ENCODE data around the gene OGN. TPM values are rescaled to one million over a fixed set of nuclear protein-coding genes. Genes with fewer than 3 reads are reported as not detected.
A peak's percentile ranks its signal among the peaks of the same experiment; 100 is the strongest.
"Not testable (repeated sequence)": the region's sequence is repeated elsewhere in the genome, so short reads cannot be mapped to it uniquely, and the experiment has no call there.

OGN gene
- polyA plus RNA-seq, 3 donors from 2014 or later, result 0.13 TPM; not detected in 2

DNA sequence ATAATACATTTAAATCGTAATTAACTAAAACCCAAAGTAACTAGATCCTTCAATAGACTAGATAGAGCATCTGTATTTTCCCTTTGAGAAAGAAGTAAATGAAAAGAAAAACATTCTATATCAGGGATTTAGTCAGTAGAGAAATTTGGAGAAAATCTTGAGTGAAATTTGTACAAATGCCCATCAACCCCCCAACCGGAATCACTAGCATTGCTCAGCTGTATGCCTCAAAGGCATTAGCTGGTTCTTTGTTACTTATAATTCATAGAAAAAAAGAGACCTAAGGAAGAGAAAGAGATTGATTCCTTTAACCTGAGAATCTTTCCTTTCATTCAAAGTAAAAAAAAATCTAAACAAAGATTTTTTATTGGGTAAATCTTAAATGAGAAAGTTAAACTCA is 19.2 kb upstream of the OGN start:
- no peak overlapping the region for H3K4me3 Mint-ChIP-seq
- no peak overlapping the region for H3K27ac Mint-ChIP-seq
- no peaks in the 10 kb centered on the region for H3K4me1 Mint-ChIP-seq
- no peaks in the 10 kb centered on the region for H3K27me3 Mint-ChIP-seq (ENCODE audit: low read depth in 3 of 3)
- peaks cover 0 to 5% (median 0%) of the 10 kb centered on the region in 3 donors for H3K36me3 Mint-ChIP-seq
- DNase-seq, result no peak
- no peaks in the 10 kb centered on the region for H3K9me3 Mint-ChIP-seq

DNA sequence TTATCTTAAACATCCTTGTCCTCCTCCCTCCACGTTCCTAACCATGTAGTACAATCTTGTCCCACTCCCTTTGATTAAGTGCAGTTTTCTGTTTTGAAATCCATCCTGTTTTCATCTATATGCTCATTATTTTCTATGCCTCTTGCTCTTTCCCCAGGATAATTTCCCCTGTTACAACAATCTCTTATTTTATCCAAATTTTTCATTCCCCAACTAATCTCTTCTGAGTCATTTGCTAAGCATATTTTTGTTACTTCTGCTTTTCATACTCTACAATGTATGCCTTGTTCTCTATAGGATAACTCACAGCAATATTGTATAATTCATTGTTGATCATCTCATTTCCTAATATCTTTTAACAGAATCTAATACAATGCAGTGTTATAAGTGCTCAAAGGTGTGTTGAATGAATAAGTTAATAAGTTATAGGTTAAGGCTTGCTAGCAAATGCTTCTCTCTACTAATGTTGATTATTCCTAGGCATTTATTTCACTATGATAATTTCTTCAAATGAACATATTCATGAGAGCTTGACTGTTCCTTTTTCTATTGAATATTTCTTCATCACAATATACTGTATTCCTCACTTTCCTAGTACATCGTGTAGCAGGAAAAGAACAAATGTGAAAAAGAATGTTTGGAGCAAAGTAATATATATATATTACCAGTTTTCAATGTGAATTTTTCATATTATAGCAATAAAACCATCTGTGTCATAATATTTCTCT is 18.4 kb upstream of the OGN start:
- Mint-ChIP-seq H3K27ac (no peak overlapping the region), H3K27me3 (ENCODE audit: low read depth in 3 of 3) (no peaks in the 10 kb centered on the region), H3K4me1 (no peaks in the 10 kb centered on the region)

DNA sequence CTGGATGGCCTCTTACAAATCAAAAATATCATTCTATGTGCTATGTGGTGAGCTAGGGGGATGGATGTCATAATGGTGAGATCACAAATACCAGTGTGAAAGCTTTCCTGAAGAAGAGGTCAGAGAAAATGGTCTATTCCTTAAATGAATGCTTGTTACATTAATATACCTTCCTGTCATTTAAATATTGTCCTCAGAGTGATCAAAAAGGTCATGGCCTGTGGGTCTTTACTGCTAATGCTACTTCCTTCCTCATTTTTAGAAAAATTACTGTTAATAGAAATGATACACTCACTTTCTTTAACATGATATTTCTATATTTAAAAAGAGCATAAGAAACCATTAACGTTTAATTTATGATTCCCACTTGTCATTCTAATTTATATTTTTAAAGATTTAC is 10.2 kb upstream of the OGN start:
- Mint-ChIP-seq H3K27ac (no peak overlapping the region), H3K27me3 (ENCODE audit: low read depth in 3 of 3) (no peaks in the 10 kb centered on the region)

More for the DNA sequence above, 18.4 kb upstream of the OGN start:
- H3K4me3 Mint-ChIP-seq, result no peak overlapping the region
- H3K9me3 Mint-ChIP-seq, result no peaks in the 10 kb centered on the region
- no peak for DNase-seq
- H3K36me3 Mint-ChIP-seq, result peaks cover 0 to 5% (median 0%) of the 10 kb centered on the region in 3 donors

DNA sequence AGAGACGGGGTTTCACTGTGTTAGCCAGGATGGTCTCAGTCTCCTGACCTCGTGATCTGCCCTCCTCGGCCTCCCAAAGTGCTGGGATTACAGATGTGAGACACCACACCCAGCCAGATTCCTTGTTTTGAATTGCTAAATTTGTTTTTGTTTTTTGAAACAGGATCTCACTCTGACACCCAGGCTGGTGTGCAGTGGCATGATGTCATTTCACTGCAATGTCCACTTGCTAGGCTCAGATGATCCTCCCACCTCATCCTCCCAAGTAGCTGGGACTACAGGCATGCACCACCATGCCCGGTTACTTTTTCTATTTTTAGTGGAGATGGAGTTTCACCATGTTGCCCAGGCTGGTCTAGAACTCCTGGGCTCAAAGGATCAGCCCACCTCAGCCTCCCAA is 6.8 kb upstream of the OGN start:
- H3K27ac Mint-ChIP-seq; H3K4me3 Mint-ChIP-seq; H3K27me3 Mint-ChIP-seq (ENCODE audit: low read depth in 3 of 3); DNase-seq; H3K9me3 Mint-ChIP-seq; H3K36me3 Mint-ChIP-seq: not testable (repeated sequence)
- peaks cover 12 to 13% of the 10 kb centered on the region in 2 donors for H3K4me1 Mint-ChIP-seq

More for the DNA sequence above, 10.2 kb upstream of the OGN start:
- DNase-seq, result no peak
- no peak overlapping the region for H3K4me3 Mint-ChIP-seq
- H3K4me1 Mint-ChIP-seq, result no peaks in the 10 kb centered on the region
- no peaks in the 10 kb centered on the region for H3K36me3 Mint-ChIP-seq
- H3K9me3 Mint-ChIP-seq, result no peaks in the 10 kb centered on the region

DNA sequence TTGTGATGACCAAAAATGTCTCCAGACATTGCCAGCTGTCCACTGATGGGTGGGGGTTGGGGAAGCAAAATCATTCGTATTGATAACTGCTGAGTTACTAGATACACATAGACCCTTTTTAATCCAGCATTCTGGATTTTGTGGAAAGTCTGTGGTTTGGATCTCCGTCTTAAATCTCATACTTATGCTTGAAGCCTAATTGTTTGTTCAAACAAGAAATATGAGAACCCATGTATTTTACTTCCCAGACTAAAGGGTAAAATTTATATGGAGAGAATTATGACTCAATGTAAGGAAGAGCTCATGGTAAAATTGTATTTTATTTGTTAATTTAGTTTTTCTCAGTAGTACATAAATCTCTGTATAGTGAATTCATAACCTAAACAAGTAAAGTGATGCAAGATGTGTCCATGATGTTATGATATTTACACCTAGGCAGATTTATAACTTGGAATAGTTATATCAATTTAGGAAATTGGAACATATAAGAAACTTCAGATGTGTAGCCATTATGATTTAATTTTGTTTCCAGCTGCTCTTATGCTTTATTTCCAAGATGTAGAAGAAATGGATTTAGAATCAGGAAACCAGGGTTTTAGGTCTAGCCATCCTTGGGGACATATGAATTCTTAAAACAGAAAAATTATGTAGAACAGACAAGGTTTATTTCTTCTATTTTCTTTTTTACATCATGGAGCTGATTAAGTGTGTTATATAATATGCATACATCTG is 4.5 kb upstream of the OGN start:
- no peaks in the 10 kb centered on the region for H3K27me3 Mint-ChIP-seq (ENCODE audit: low read depth in 3 of 3)
- H3K36me3 Mint-ChIP-seq, result no peaks in the 10 kb centered on the region
- H3K4me1 Mint-ChIP-seq, result peaks cover 19 to 20% of the 10 kb centered on the region in 2 donors
- H3K9me3 Mint-ChIP-seq, result no peaks in the 10 kb centered on the region
- no peak for DNase-seq
- H3K4me3 Mint-ChIP-seq, result no peak overlapping the region
- H3K27ac Mint-ChIP-seq, result peak overlapping the region in 1 of 6 donors; percentile 45

DNA sequence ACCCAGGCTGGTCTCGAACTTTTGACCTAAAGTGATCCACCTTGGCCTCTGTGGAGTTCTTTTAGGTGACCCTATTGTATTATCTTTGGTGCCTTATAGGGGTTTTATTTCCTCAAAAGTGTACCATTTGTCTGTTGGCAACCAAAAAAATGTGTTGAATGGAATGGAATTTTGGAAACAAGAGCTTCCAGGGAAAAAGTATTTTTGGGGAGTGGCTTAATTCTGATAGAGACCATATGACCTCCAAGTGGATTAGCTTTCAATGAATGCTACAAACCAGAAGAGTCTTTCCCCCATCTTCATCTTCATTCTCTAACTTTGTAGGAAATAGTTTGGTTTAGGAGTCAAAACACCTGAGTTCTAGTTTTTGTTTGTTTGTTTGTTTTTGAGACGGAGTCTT is 3.4 kb upstream of the OGN start:
- no peak for DNase-seq
- H3K4me3 Mint-ChIP-seq, result no peak overlapping the region
- H3K36me3 Mint-ChIP-seq, result no peaks in the 10 kb centered on the region
- H3K4me1 Mint-ChIP-seq, result peaks cover 19 to 20% of the 10 kb centered on the region in 2 donors
- H3K9me3 Mint-ChIP-seq, result no peaks in the 10 kb centered on the region
- no peaks in the 10 kb centered on the region for H3K27me3 Mint-ChIP-seq (ENCODE audit: low read depth in 3 of 3)
- H3K27ac Mint-ChIP-seq, result no peak overlapping the region

DNA sequence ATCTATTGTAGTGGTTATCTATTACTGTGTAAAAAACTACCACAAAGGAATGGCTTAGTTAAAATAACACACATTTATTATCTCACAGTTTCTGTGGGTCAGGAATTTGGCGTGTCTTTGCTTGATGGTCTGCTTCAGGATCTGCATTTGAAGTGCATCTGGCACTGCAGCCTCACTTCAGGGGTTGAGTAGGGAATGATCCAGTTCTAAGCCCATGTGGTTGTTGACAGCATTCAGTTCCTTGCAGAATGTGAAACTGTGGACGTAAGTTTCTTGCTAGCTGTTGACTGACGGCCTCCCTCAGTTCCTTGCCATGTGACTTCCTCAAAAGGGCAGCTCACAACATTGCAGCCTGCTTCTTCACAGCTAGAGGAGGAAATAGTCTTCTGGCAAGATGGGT is 2.1 kb upstream of the OGN start:
- Mint-ChIP-seq H3K27ac (peak overlapping the region; percentile 87 to 94 (median 90)), H3K27me3 (ENCODE audit: low read depth in 3 of 3) (no peaks in the 10 kb centered on the region), H3K4me3 (peak overlapping the region; percentile 50 to 81 (median 72)), H3K4me1 (peaks cover 19 to 20% of the 10 kb centered on the region in 2 donors), H3K36me3 (no peaks in the 10 kb centered on the region), H3K9me3 (no peaks in the 10 kb centered on the region)
- DNase-seq, result peak; percentile 41 to 56 (median 47)

DNA sequence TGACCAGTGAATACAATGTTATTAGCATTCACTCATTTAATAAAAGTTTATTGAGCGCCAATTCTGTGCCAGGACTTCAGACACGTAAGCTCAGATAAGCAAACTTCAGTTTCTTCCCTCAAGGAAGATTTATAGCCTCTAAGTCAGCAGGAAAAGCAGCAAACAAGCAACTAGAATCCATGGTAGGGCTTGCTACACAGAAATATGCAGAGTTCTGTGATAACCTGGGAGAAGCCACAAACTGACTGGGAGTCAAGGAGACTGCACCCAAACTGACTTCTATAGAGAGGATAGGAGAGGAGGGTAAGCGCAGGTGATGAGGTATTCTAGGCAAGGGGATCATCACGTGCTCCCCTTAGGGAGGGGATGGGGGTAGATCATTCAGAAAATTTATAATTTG is 1.4 kb upstream of the OGN start:
- H3K4me1 Mint-ChIP-seq, result peaks cover 19 to 20% of the 10 kb centered on the region in 2 donors
- peak overlapping the region; percentile 87 to 94 (median 90) for H3K27ac Mint-ChIP-seq
- H3K27me3 Mint-ChIP-seq (ENCODE audit: low read depth in 3 of 3), result no peaks in the 10 kb centered on the region
- peak overlapping the region; percentile 50 to 81 (median 72) for H3K4me3 Mint-ChIP-seq
- no peak for DNase-seq
- no peaks in the 10 kb centered on the region for H3K9me3 Mint-ChIP-seq
- no peaks in the 10 kb centered on the region for H3K36me3 Mint-ChIP-seq

DNA sequence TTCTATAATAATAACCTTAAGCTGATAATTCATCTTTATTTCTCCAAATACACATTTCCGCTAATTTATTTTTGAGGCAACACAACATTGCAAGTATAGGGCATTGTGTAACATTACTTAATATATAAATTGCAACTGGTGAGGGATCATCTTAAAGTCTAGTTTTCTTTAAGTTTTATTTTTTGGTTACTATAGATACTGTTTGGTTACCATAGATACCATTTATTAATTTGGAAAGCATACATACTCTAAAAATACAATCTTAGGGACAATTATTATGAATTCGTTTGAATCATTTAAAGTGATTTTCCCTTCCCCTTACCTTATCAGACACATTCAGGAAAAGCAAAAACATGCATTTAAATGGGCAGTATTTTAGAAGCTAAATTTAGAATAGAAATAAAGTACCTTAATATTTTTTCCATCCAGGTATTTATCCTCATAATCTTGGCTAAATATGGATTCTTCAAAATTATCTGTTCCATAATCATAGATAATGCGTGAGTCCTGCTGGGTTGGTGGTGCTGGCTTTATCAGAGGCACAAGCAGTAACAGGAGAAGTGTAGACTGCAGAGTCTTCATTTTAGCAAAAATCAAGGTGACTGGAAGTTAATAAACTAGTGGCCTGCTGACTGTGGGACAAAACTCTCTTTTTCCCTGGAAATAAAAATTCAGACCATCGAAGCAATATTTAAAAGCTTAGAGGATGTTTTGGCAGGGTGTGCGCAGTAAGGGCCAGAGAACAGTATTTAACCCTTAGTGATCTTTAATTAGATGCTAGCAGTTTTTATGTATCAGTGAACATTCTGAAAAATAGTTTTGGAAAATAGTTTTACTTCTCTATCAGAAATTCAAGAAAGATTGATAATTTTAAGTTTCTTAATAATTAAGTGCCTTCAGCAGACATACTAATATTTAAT is 1.3 kb downstream of the OGN start:
- Mint-ChIP-seq H3K9me3 (no peaks in the 10 kb centered on the region), H3K36me3 (no peaks in the 10 kb centered on the region), H3K27ac (no peak overlapping the region), H3K4me3 (no peak overlapping the region), H3K4me1 (peaks cover 19 to 20% of the 10 kb centered on the region in 2 donors), H3K27me3 (ENCODE audit: low read depth in 3 of 3) (no peaks in the 10 kb centered on the region)
- no peak for DNase-seq

DNA sequence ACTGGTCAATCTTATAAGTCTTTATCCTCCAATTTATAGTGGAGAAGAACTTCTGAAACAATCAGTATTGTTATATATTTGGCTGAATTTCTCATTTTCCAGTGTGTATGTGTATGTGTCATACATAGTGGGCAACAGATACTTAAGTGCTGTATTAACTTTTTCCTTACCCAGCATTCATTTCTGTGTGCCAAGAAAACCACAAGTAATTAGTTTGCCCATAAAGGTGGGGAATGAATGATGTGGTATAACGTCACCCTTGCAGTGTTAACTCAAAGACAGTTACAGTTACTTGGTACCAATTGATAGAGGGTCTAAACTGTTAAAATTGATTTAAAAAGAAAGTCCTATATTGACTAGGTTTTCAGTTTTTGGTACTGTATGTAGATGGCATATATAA is 2.0 kb downstream of the OGN start:
- no peak overlapping the region for H3K27ac Mint-ChIP-seq
- H3K4me3 Mint-ChIP-seq, result no peak overlapping the region
- no peak for DNase-seq
- H3K9me3 Mint-ChIP-seq, result no peaks in the 10 kb centered on the region
- no peaks in the 10 kb centered on the region for H3K27me3 Mint-ChIP-seq (ENCODE audit: low read depth in 3 of 3)
- peaks cover 18% of the 10 kb centered on the region in 2 donors for H3K4me1 Mint-ChIP-seq
- no peaks in the 10 kb centered on the region for H3K36me3 Mint-ChIP-seq

DNA sequence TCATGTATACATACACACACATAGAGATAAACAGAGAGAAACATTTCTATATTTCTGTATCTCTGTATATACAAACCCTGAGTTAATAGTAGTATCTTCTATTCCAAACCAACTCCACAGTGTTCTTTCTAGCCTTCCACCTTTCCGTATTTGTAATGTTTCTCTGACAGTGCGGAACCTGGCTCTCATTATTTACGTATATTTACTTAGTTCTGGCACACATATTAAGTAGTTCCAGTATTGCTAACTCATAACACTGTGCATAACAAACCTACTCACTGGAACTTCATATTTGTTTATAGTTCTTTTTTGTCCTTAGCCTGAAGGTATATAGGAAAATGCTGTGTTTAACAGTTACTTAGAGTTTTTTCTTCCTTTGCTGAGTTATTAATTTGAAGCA is 6.5 kb downstream of the OGN start:
- Mint-ChIP-seq H3K4me3 (no peak overlapping the region), H3K36me3 (no peaks in the 10 kb centered on the region), H3K9me3 (no peaks in the 10 kb centered on the region), H3K4me1 (no peaks in the 10 kb centered on the region), H3K27ac (no peak overlapping the region), H3K27me3 (ENCODE audit: low read depth in 3 of 3) (no peaks in the 10 kb centered on the region)
- DNase-seq, result no peak

DNA sequence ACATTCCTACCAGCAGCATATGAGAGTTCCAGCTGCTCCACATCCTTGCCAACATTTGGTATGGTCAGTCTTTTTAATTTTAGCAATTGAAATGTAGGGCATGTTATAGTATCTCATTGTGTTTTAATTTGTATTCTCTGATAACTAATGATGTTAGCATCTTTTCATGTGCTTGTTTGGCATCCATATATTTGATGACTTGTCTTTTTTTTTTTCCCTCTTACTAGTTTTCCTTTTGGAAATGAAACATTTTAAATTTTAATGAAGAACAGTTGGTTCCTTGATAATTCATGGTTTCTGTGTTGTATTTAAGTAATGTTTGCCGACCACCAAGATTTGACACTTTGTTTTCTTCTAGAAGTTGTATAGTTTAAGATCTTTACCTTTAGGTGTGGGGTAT is 8.8 kb downstream of the OGN start:
- Mint-ChIP-seq H3K36me3 (no peaks in the 10 kb centered on the region), H3K4me3 (no peak overlapping the region), H3K9me3 (no peaks in the 10 kb centered on the region), H3K27me3 (ENCODE audit: low read depth in 3 of 3) (no peaks in the 10 kb centered on the region), H3K4me1 (no peaks in the 10 kb centered on the region), H3K27ac (no peak overlapping the region)
- no peak for DNase-seq

DNA sequence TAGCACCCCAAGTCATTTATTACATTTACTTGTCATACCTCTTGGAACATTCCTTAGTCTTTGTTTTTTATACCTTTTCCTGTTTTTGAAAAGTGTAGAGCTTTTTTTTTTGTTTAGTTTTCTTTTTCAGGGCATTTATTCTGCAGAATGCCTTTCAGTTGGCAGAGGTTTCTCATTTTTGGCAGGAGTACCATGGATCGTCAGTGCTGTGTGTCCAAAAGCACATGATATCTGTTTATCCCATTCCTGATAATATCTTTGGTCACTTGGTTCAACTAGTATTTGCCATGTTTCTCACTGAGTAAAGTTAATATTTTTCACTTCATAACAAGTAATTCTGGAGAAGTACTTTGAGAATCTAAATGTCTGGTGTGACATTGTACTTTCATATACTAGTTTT is 10.7 kb downstream of the OGN start:
- no peaks in the 10 kb centered on the region for H3K4me1 Mint-ChIP-seq
- no peak overlapping the region for H3K27ac Mint-ChIP-seq
- DNase-seq, result no peak
- H3K4me3 Mint-ChIP-seq, result no peak overlapping the region
- H3K36me3 Mint-ChIP-seq, result no peaks in the 10 kb centered on the region
- H3K27me3 Mint-ChIP-seq (ENCODE audit: low read depth in 3 of 3), result no peaks in the 10 kb centered on the region
- H3K9me3 Mint-ChIP-seq, result no peaks in the 10 kb centered on the region

DNA sequence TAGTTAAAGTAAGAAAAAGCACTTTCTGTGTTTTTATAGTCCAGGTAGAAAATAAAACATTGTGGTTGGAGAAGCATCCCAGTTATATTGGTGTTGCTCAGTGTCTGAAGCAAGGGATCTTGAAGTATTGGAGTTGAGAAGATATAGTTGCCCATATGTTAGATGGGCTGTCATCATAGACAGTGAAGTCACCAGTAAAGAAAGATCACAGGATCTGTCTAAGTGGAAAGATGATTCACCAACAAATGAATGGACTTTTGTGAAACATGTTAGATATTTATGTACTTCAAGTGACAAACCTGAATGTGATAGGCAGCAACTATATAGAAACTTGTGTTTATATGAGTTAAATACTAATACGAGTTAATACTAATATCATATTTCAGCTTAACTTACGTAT is 11.7 kb downstream of the OGN start:
- H3K36me3 Mint-ChIP-seq, result no peaks in the 10 kb centered on the region
- H3K9me3 Mint-ChIP-seq, result no peaks in the 10 kb centered on the region
- no peaks in the 10 kb centered on the region for H3K27me3 Mint-ChIP-seq (ENCODE audit: low read depth in 3 of 3)
- no peak for DNase-seq
- no peak overlapping the region for H3K27ac Mint-ChIP-seq
- H3K4me3 Mint-ChIP-seq, result no peak overlapping the region
- no peaks in the 10 kb centered on the region for H3K4me1 Mint-ChIP-seq

Data from immature natural killer cell (primary cell).